CD4-positive, alpha-beta T cell (primary cell): ENCODE data around the gene EXOSC5. TPM values are rescaled to one million over a fixed set of nuclear protein-coding genes. Genes with fewer than 3 reads are reported as not detected.

ENCODE experiments used
- ATAC-seq: fragments of 200-7000 bp; cut with Tn5 transposase; one replicate; pipeline ENCODE4 v1.10.0; 2022; ENCODE audit warnings: mild to moderate bottlenecking; ENCODE audit not compliant: poor library complexity
- CTCF ChIA-PET: fragments of 350-600 bp; sonication (Branson Sonifier 250); formaldehyde crosslinking; loops from one replicate; lab custom pipeline; 2021; ENCODE audit warnings: antibody characterized with exemption, inconsistent platforms; lab: Charles Lee
- POLR2A ChIA-PET: fragments of 350-600 bp; sonication (Branson Sonifier 250); formaldehyde crosslinking; loops from one replicate; lab custom pipeline; 2021; ENCODE audit warnings: antibody characterized with exemption, inconsistent platforms; lab: Charles Lee
- DNase-seq, 14 experiments: peaks; one replicate each; pipeline ENCODE4 v3.0.0-alpha.2; 2013 to 2020; ENCODE audit warnings: mixed read lengths in 2 of 14
- H3K27ac ChIP-seq, 2 donors: one replicate each; pipeline versions ENCODE4 v1.5.1 to v1.7.0; 2013; ENCODE audit warnings: low read length in 2 of 2, low read depth in 1 of 2, mild to moderate bottlenecking in 1 of 2
- H3K27me3 ChIP-seq, 2 experiments: 1 replicate in 1 of 2; 2 replicates in 1 of 2; pipeline versions ENCODE4 v1.6.1 to v1.7.0; 2013; ENCODE audit warnings: low read length in 2 of 2, control low read depth in 1 of 2, mild to moderate bottlenecking in 1 of 2, moderate library complexity in 1 of 2; ENCODE audit not compliant: insufficient read depth in 2 of 2, control insufficient read depth in 1 of 2
- H3K36me3 ChIP-seq: one replicate; pipeline ENCODE4 v1.6.1; 2013; ENCODE audit warnings: low read length, control low read depth; ENCODE audit not compliant: insufficient read depth
- H3K4me1 ChIP-seq: one replicate; pipeline ENCODE4 v1.6.1; 2013; ENCODE audit warnings: low read length, control low read depth; ENCODE audit not compliant: insufficient read depth
- H3K4me3 ChIP-seq: one replicate; pipeline ENCODE4 v1.5.1; 2013; ENCODE audit warnings: mild to moderate bottlenecking, low read length, moderate library complexity
- H3K9me3 ChIP-seq, 2 experiments: 1 replicate in 1 of 2; 2 replicates in 1 of 2; pipeline versions ENCODE4 v1.6.1 to v1.7.0; 2013; ENCODE audit warnings: low read length in 2 of 2, mild to moderate bottlenecking in 2 of 2, control low read depth in 1 of 2, moderate library complexity in 1 of 2; ENCODE audit not compliant: control insufficient read depth in 1 of 2, insufficient read depth in 1 of 2
- H3K27ac Mint-ChIP-seq: one replicate; pipeline ENCODE4 v1.8.0; 2020; ENCODE audit warnings: mixed read lengths
- H3K27me3 Mint-ChIP-seq: one replicate; pipeline ENCODE4 v1.8.0; 2021; ENCODE audit warnings: mixed read lengths
- H3K36me3 Mint-ChIP-seq: one replicate; pipeline ENCODE4 v1.8.0; 2021; ENCODE audit warnings: low read depth, mixed read lengths
- H3K4me1 Mint-ChIP-seq: one replicate; pipeline ENCODE4 v1.8.0; 2021; ENCODE audit warnings: low read depth, mixed read lengths
- H3K4me3 Mint-ChIP-seq: one replicate; pipeline ENCODE4 v1.8.0; 2020; ENCODE audit warnings: mild to moderate bottlenecking, mixed read lengths
- H3K9me3 Mint-ChIP-seq: one replicate; pipeline ENCODE4 v1.8.0; 2020; ENCODE audit warnings: mixed read lengths
- CTCF ChIP-seq: fragments of 200-600 bp; IDR thresholded peaks from one replicate; pipeline ENCODE4 v1.8.0; 2022; ENCODE audit warnings: antibody characterized with exemption, mild to moderate bottlenecking
- intact Hi-C, 2 experiments: fragments of 100-400 bp; cut with DNase I in 1 of 2; cut with micrococcal nuclease in 1 of 2; formaldehyde crosslinking; loops; one replicate each; pipeline versions ENCODE4 v1.15.1 to v1.9.0; 2023 to 2025; cut with DNase I, micrococcal nuclease
- total RNA-seq, 174 experiments: library from RNA in 2 of 174; stranded (reverse) in 2 of 174; gene quantifications; one replicate each; pipeline ENCODE4 v1.2.3 and lab custom pipeline; 2021 to 2026

Gene EXOSC5
- total RNA-seq, 2 experiments from 2014 or later, result 6.5 to 7.5 TPM

- Mint-ChIP-seq H3K36me3 (peaks cover 69% of the 10 kb centered on the region), H3K27ac (no peak overlapping the region), H3K4me1 (peaks cover 16% of the 10 kb centered on the region), H3K27me3 (no peaks in the 10 kb centered on the region), H3K4me3 (no peak overlapping the region), H3K9me3 (no peaks in the 10 kb centered on the region)
- TF ChIP-seq CTCF, result no peak
- H3K27me3 ChIP-seq, result no peaks in the 10 kb centered on the region
- H3K4me3 ChIP-seq, result no peak overlapping the region
- CTCF ChIA-PET, result no interaction called here
- no peak for ATAC-seq
- H3K36me3 ChIP-seq, result peaks cover 64% of the 10 kb centered on the region
- DNase-seq, result no peak
- H3K9me3 ChIP-seq, result peaks cover 0 to 6% of the 10 kb centered on the region in 2 experiments
- POLR2A ChIA-PET, result no interaction called here
- intact Hi-C loops, result no loop called here
- H3K4me1 ChIP-seq, result peaks cover 49% of the 10 kb centered on the region
- no peak overlapping the region for H3K27ac ChIP-seq
These were observed 25.8 kb upstream of the EXOSC5 start for GRCh38 chr19:41422955-41423354.

GRCh38 chr19:41422456-41422855 lies 25.3 kb upstream of the EXOSC5 start:
- H3K36me3 ChIP-seq, result peaks cover 64% of the 10 kb centered on the region
- H3K27me3 Mint-ChIP-seq, result no peaks in the 10 kb centered on the region
- POLR2A ChIA-PET, result no interaction called here
- H3K4me1 Mint-ChIP-seq, result peaks cover 11% of the 10 kb centered on the region
- H3K9me3 ChIP-seq, result peaks cover 0 to 6% of the 10 kb centered on the region in 2 experiments
- no peak overlapping the region for H3K4me3 Mint-ChIP-seq
- H3K27ac Mint-ChIP-seq, result no peak overlapping the region
- peaks cover 73% of the 10 kb centered on the region for H3K36me3 Mint-ChIP-seq
- no peaks in the 10 kb centered on the region for H3K9me3 Mint-ChIP-seq
- no peak for TF ChIP-seq CTCF
- CTCF ChIA-PET, result no interaction called here
- DNase-seq (no peak), ATAC-seq (no peak)
- H3K27ac ChIP-seq, result no peak overlapping the region
- no peaks in the 10 kb centered on the region for H3K27me3 ChIP-seq
- H3K4me1 ChIP-seq, result peaks cover 44% of the 10 kb centered on the region
- intact Hi-C loops, result no loop called here
- no peak overlapping the region for H3K4me3 ChIP-seq

- Histone ChIP-seq H3K4me3 (no peak overlapping the region), H3K4me1 (peaks cover 41% of the 10 kb centered on the region), H3K9me3 (peaks cover 0 to 6% of the 10 kb centered on the region in 2 experiments), H3K27me3 (no peaks in the 10 kb centered on the region), H3K27ac (no peak overlapping the region), H3K36me3 (peaks cover 69% of the 10 kb centered on the region)
- intact Hi-C loops, result no loop called here
- POLR2A ChIA-PET, result no interaction called here
- Mint-ChIP-seq H3K4me3 (no peak overlapping the region), H3K36me3 (peaks cover 76% of the 10 kb centered on the region), H3K4me1 (peaks cover 8% of the 10 kb centered on the region), H3K27me3 (no peaks in the 10 kb centered on the region), H3K27ac (no peak overlapping the region), H3K9me3 (no peaks in the 10 kb centered on the region)
- DNase-seq (no peak), ATAC-seq (no peak)
- CTCF ChIA-PET, result no interaction called here
- no peak for TF ChIP-seq CTCF
These were observed 24.8 kb upstream of the EXOSC5 start for GRCh38 chr19:41421973-41422372.
